GM18498 (cell line): ENCODE measurements around the gene USH2A.

Source experiments
- ATAC-seq: cut with Tn5 transposase; IDR thresholded peaks from one replicate; pipeline ENCODE4 v1.9.1; 2021; ENCODE audit warnings: mild to moderate bottlenecking, moderate library complexity; ENCODE audit not compliant: unreplicated experiment

The USH2A gene

DNA sequence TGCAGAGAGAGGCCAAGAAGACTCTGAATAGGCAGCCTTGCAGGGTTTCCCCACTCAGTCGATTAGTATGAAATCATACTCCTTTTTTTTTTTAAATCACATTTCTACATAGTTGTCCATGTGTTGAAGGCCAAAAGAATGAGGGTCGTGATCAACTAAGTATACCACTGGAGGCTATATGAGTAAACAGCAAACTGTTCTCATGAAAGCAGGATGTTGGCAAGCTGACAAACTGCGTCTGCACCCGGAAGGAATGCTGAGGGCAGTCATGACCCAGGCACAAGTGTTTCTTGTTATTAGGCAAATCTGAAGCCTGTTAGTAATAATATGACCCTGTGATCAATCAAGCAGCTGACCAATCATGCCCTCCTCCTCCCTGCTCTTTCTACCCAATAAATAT, 213.2 kb downstream of the USH2A start:
- no peak for ATAC-seq

- no peak for ATAC-seq
Observed at GRCh38 chr1:216209125-216209524, 214.1 kb downstream of the USH2A start.

DNA sequence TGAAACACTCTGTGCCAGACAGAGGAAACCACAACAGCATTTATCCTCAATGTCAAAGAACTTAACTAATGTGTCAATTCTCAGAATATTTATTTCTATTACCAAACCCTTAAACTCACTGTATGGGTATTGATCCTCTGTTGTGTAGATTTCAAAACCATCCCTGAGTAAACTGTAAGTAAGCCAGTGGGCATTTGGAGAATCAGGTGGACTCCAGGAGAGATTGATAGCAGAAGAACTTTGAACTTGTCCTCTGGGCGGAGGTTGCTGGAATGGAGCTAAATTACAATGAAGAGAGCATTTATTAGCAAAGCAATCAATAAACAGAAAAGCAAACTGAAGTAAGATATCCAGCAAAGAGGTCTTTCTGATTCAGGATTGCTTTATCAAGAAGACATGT, 216.1 kb downstream of the USH2A start:
- no peak for ATAC-seq

GRCh38 chr1:216205176-216205575, 218.1 kb downstream of the USH2A start:
- ATAC-seq, result no peak

DNA sequence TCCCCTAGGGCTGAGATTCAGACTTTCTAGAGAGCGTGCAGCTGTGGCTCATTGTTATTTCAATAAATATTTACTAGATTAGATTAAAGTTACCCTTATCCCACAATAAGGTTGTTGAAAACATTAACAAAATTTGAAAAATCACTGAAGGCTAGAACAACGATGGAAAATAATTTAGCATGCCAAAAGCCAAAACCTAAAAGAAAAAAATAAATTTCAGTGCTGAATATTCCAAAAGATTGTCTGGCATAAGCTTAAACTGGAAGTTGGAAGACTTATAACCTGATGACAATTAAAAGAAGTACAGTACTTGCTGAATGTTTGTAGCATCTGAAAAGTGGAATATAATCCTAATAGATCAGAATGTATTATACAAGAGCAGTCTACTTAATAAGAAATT, 221.3 kb downstream of the USH2A start:
- ATAC-seq, result no peak

DNA sequence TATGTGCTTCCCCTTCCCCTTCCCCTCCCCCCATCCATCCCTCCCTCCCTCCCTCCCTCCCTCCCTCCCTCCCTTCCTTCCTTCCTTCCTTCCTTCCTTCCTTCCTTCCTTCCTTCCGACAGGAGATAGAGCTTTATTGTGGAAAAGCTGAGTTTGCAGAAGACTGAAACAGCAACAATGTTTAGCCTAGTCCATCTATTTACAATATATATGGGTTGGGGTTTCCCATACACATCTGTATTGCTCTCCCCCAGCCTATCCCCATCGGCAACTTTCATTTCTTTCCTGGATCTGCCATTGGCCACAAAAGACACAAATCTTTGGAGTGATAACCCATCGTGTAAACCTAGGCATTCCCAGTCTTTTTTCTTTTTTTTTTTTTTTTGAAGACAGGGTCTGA, 222.3 kb downstream of the USH2A start:
- ATAC-seq, result no peak

GRCh38 chr1:216194721-216195120, 228.5 kb downstream of the USH2A start:
- no peak for ATAC-seq

DNA sequence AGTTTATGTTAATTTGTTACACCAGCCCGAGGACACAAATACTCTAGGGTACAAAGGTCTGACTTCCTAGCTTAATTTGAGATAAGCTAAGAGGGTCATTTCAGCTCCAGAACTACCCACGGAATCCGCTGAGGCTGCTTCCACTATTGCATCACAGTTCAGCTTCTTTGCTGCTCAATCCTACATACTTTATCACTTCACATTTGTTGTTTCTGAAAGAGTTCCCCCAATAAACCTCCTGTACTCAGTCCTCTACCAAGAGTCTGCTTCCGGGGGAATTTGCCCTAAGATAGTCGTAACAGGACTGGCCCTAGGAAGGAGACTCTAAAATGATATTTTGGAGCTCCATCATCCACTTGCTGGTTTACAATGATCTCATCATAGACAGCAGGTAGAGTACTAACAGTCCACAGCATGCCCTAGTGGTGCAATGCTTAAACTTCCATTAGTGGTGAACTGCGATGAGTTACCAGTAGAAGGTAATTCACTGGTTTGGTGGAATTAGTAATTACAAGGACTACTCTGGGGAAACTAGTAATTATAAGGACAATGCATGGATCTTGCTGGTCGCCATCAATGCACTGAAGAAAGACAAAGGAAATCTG, 229.3 kb downstream of the USH2A start:
- ATAC-seq, result no peak

DNA sequence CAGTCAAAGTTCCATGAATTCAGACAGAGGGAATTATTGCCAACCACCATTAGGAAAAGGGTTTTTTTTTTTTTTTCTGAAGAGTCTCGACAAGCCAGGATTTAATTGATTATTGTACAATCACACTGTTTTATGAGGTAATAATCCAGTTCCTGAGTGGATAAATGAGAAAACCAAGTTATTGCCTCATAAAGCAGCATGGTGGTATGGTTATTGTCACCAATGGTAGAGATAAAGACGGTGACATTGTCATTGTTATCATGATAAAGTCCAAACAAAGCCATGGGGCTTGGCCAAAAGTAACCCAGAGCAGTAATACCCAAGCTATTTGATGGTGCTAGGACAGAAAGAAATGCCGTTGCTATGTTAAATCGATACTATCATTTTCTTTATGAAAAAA, 232.8 kb downstream of the USH2A start:
- no peak for ATAC-seq

GRCh38 chr1:216186816-216187215, 236.4 kb downstream of the USH2A start:
- no peak for ATAC-seq

GRCh38 chr1:216186141-216186540, 237.1 kb downstream of the USH2A start:
- ATAC-seq, result no peak

GRCh38 chr1:216184126-216184680, 239.0 kb downstream of the USH2A start:
- ATAC-seq, result no peak

GRCh38 chr1:216183454-216183853, 239.8 kb downstream of the USH2A start:
- no peak for ATAC-seq

- ATAC-seq, result no peak
Observed at GRCh38 chr1:216183007-216183406, 240.2 kb downstream of the USH2A start.

- ATAC-seq, result no peak
Observed at GRCh38 chr1:216181590-216181989, 241.7 kb downstream of the USH2A start.

DNA sequence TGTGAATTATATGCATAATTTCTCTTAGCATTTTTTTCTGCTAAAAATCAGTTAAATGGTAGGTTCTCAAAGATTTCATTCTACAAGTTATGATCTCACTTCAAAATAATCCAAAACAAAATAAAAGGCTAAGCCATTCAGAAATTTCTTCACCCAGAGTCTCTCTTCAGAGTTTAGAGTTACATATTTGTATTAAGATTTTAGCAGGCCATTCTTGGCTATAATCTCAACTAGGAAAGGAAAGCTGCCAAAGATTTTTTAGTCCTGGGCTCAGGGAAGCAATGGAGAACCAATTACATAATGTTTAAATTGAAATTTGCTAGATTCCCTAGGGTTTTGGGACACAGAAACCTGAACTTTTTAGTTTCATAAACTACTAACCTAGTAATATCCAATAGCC, 245.0 kb downstream of the USH2A start:
- ATAC-seq, result no peak

- ATAC-seq, result no peak
Observed at GRCh38 chr1:216176970-216177369, 246.3 kb downstream of the USH2A start.

GRCh38 chr1:216175714-216176113, 247.5 kb downstream of the USH2A start:
- ATAC-seq, result no peak

- ATAC-seq, result no peak
Observed at GRCh38 chr1:216173376-216173995, 249.8 kb downstream of the USH2A start.

GRCh38 chr1:216169351-216169750, 253.9 kb downstream of the USH2A start:
- no peak for ATAC-seq

DNA sequence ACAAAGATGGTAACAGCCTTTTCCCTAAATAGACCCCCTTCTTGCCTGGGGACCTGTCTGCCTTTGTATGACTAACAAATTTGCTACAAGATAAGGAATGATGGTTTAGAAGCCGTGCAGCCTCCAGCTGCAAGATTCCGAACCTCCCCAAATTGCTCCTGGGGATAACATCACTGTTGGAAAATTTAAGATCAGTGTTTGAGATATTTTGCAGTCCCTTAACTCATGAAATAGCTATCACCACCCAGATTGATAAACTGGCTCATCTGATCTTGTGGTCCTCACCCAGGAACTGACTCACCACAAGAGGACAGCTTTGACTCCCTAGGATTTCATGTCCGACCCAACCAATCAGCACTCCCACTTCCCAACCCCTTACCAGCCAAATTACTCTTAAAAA, 254.7 kb downstream of the USH2A start:
- ATAC-seq, result no peak

DNA sequence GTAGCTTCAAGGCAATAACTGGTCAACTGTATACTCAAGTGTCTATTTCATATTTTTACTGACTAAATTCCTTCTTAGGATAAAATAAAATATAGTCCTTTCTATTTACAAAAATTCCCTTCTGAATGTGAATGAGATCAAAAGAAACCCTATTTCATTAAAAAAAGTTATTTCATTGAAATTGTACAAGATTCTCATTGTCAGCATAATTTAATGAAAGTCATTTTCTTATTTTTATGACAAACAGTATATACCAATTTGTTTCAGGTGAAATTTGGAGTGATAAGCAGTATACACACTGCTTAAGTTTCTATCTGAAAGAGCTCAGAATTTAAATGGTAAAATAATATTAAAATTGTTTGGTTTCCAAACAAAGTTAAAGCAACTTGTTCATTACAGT, 269.2 kb downstream of the USH2A start:
- no peak for ATAC-seq

DNA sequence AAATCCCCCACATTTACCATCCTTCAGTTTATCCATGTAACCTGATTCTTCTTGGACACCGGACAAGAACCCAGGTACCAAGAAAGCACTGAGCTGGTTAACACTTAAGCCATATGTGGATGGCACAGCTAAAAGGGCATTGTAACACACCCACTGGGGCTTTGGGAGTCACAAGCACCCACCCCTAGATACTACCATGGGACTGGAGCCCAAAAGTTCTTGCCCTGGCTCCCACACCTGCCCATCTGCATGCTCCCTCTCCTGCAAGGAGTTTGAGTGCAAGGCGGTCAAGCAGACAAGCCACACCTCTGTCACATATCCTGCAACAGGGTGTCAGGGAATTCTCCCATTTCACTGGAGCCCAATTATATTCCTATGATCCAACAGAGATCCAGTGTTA, 270.1 kb downstream of the USH2A start:
- no peak for ATAC-seq
